Stimulated activated naive CD8-positive, alpha-beta T cell treated with anti-CD3 and anti-CD28 coated beads, Interleukin-15, Interleukin-2, amounts not matched to agents 100 U/mL and 50 U/mL, for 24 hours (primary cell): Measurements from ENCODE around the gene FAM47E.

ENCODE experiments used
- ATAC-seq: fragments of 150-1000 bp; cut with Tn5 transposase; one replicate; pipeline ENCODE4 v1.10.0; 2021
- DNase-seq: peaks from one replicate; pipeline ENCODE4 v3.0.0; 2021

FAM47E gene

GRCh38 chr4:76301068-76301774, 49.7 kb downstream of the FAM47E start:
- DNase-seq (peak; percentile 22), ATAC-seq (peak; percentile 82)

- no peak for DNase-seq
- ATAC-seq = no peak
These were observed 50.2 kb downstream of the FAM47E start for GRCh38 chr4:76301775-76302162.

- DNase-seq (no peak), ATAC-seq (no peak)
These were observed 51.4 kb downstream of the FAM47E start for GRCh38 chr4:76302826-76303438.

DNA sequence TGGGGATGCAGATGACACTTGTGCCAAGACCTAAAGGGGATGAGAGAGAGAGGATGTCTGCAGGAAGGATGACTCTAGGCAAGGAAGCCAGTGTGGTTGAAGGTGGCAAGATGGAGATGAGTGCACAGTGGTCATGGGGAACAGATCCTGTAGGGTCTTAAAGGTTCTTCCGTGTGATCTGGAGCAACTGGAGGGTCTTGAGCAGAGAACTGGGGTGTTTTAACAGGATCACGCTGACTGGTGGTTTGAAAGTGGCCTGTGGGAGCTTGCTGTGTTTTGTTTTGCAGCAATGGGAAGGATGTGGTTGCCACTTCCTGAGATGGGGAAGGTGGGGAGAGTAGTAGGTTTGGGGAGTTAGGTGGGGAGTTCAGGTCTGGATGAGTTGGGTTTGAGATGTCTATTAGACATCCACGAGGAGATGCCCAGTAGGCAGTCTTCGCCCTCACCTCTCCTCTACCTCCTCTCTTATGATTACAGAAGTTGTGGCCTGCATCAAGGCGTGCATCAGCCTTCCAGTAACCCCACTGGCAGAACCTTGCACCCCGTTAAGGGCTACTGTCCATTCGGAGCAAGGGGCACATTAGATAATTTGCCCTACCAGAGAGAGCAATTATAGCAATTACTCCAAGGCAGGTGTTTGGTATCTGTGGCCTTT, 53.6 kb downstream of the FAM47E start:
- ATAC-seq (peak; percentile 50), DNase-seq (no peak)

DNA sequence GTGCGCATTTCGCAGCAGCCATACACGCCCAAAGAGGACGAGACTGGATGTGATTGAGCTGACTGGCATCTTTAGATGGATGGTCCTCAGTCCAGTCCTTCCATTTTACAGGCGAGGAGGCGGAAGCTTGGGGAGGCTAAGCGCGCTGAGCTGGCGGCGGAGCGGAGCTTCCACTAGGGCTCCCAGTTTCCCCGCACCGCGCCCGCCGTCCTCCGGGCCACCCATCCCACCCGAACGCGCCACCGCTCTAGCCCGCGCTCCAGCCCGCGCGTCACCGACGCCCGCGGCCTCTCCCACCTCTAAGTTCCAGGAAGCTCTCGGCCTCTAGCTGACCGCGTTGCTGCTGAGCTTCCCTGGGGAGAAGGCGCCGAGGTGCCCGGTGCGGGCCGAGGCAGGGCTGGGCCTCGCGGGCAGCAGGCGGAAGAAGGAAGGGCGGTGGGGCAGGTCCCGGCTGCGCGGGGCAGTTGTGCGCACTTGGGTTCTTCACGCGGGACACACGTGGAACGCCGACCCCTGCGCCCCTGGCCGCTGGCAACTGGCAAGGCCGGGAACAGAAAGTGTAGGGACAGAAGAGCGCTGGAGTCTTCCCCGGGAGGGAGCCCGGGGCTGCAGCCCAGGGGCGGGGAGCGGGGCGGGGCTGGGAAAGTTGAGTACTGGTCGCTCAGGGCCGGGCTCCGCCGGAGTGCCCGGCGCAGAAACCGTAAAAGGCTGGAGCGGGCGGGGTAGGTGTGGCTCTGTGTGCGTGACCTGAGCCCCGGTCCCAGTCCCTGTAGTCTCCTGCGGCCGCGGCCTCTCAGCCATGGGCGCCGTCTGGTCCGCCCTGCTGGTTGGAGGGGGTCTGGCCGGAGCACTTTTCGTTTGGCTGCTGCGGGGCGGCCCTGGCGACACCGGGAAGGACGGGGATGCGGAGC, 54.7 kb downstream of the FAM47E start, which contains the start of gene STBD1:
Gene STBD1 (plus strand): TSS at position 763 of the 911 bp plus-strand sequence. CDS start 37 bp downstream, at position 800.
- peak; percentile 29 for ATAC-seq
- DNase-seq = peak; percentile 37

DNA sequence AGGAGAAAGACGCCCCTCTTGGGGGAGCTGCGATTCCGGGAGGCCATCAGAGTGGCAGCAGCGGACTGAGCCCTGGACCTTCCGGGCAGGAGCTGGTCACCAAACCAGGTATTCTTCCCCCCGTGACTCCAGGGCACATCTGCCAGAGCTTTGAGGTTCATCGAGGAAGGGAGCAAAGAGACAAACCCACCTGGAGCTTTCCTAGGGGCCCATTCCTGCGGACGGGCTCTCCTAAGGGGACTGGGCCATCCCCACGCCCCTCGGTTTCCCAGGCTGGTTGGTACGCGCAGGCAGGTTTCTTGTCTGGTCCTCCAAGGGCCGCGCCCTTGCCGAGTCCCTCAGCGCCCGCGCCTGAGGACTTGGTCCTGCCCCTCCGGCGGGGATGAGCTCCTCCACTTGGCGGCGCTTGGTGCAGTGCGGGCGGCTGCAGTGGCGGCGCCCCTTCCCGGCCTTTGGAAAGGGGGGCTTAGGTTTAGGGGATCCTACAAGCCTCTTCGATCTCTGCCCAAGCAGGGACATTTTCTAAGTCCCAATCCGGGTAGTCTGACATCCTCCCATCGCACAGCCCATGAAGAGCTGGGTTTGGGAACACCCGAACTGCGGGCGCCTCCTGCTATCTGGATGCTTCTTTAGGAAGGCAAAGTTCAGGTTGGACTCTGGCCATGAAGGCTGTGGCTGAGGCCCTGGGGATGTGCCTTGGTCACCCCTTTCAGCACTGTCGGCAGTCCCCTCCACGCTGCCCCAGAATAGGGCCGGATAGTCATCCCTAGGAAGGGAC, 55.5 kb downstream of the FAM47E start:
- DNase-seq = peak; percentile 40
- no peak for ATAC-seq

- ATAC-seq (no peak), DNase-seq (no peak)
These were observed 56.1 kb downstream of the FAM47E start for GRCh38 chr4:76307660-76308014.

- ATAC-seq (no peak), DNase-seq (no peak)
These were observed 57.0 kb downstream of the FAM47E start for GRCh38 chr4:76308548-76308947.

- ATAC-seq (no peak), DNase-seq (no peak)
These were observed 58.5 kb downstream of the FAM47E start for GRCh38 chr4:76309939-76310550.

GRCh38 chr4:76310683-76311082, 59.2 kb downstream of the FAM47E start:
- DNase-seq (no peak), ATAC-seq (no peak)

- no peak for ATAC-seq
- no peak for DNase-seq
These were observed 60.4 kb downstream of the FAM47E start for GRCh38 chr4:76311896-76312331.

DNA sequence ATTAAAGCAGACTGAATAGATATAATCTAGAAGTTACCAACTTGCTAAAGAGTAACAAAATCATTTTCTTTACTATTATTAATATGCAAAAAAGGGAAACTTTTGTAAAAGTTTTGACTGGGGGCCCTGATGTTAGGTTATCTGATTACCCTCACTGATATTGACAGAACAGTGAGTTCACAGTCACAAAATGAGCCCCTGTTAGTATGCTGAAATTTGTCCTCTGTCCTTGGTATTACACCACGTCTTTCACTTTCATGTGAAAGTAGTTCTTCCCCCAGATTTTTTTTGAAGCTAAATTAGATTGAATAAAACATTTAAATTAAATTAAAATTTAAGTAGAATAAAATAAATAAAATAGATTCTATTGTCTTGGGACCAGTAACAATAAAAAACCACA, 60.9 kb downstream of the FAM47E start:
- ATAC-seq = no peak
- no peak for DNase-seq

GRCh38 chr4:76313547-76313946, 62.0 kb downstream of the FAM47E start:
- DNase-seq (no peak), ATAC-seq (no peak)

GRCh38 chr4:76315267-76315918, 63.9 kb downstream of the FAM47E start:
- ATAC-seq = no peak
- DNase-seq = no peak

DNA sequence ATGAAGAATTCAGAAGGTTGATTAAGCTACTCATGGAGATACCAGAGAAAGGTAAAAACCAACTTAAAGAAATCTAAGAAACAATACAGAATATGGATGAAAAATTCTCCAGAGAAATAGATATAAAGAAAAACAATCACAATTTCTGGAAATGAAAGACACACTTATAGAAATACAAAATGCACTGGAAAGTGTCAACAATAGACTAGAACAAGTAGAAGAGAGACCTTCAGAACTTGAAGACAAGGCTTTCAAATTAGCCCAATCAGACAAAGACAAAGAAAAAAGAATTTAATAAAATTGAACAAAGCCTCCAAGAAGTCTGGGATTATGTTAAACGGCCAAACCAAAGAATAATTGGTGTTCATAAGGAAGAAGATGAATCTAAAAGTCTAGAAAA, 64.6 kb downstream of the FAM47E start:
- DNase-seq (no peak), ATAC-seq (no peak)

- ATAC-seq = no peak
- DNase-seq = no peak
These were observed 70.7 kb downstream of the FAM47E start for GRCh38 chr4:76322236-76322635.

DNA sequence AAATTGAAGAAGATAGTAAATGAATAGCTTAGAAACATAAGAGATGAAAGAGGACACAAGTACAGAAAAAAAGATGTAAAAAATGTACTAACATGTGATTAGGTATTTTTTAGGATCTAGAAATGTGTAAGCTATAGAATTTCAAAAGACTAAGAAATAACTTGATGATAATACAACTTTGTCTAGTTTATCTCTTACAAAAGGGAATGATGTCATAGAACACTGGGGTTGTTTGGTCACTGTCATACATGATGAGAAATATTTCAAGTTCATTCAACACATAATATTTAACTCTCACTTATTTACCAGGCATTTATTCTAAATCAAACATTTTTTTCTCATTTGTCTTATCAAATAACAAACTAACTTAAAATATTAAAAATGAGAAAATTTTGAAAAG, 73.6 kb downstream of the FAM47E start:
- no peak for DNase-seq
- ATAC-seq = no peak

DNA sequence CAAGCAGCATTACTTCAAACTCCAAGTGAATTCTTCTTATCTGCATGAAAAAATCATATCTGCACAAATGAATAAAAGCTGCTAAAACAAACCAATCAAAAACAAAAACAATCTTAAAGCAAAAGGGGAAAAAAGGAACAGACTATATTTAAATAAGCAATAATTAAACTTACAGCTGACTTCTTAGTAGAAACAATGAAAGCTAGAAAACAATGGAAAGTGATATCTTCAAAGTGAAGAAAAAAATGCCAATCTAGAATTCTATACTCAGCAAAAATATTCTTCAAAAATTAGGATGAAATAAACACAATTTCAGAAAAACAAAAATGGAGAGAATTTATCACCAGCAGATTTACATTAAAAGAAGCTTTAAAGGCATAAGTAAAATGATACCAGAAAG, 75.0 kb downstream of the FAM47E start:
- ATAC-seq (no peak), DNase-seq (no peak)
